ENCODE data around the gene FARSA.
"Not testable (repeated sequence)": the region's sequence is repeated elsewhere in the genome, so short reads cannot be mapped to it uniquely, and the experiment has no call there.

The FARSA gene

GRCh38 chr19:12937093-12937926 is 3.8 kb upstream of the FARSA start:
- no peak for DNase-seq (ENCODE audit: low spot score)

DNA sequence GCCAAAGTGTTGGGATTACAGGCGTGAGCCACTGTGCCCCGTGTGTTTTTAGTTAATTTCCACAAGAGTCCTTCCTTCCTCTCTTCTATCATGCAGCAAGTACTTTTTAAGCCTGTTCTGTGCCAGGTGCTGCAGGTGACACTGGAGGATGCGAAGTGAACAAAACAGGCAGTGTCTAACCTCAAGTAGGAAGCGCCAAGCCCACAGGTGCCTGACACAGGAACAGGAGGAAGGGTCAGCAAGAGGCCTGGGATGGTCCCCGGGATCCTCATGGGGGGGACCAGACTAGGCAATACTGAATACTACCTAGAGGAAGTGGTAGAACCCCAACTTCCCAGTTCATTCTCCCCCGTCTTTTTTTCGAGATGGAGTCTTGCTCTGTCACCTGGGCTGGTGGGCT is 3.1 kb upstream of the FARSA start:
- no peak for DNase-seq (ENCODE audit: low spot score)

DNA sequence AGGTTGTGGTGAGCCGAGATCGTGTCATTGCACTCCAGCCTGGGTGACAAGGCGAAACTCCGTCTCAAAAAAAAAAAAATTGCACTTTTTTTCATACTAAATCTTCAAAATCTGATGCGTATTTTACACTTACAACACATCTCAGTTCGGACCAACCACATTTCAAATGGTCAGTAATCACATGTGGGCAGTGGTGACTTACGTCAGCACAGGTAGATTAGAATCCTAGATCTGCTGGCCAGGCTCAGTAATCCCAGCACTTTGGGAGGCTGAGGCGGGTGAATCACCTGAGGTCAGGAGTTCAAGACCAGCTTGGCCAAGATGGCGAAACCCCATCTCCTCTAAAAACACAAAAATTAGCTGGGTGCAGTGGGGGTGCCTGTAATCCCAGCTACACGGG is 1.6 kb upstream of the FARSA start:
- no peak for DNase-seq (ENCODE audit: low spot score)

DNA sequence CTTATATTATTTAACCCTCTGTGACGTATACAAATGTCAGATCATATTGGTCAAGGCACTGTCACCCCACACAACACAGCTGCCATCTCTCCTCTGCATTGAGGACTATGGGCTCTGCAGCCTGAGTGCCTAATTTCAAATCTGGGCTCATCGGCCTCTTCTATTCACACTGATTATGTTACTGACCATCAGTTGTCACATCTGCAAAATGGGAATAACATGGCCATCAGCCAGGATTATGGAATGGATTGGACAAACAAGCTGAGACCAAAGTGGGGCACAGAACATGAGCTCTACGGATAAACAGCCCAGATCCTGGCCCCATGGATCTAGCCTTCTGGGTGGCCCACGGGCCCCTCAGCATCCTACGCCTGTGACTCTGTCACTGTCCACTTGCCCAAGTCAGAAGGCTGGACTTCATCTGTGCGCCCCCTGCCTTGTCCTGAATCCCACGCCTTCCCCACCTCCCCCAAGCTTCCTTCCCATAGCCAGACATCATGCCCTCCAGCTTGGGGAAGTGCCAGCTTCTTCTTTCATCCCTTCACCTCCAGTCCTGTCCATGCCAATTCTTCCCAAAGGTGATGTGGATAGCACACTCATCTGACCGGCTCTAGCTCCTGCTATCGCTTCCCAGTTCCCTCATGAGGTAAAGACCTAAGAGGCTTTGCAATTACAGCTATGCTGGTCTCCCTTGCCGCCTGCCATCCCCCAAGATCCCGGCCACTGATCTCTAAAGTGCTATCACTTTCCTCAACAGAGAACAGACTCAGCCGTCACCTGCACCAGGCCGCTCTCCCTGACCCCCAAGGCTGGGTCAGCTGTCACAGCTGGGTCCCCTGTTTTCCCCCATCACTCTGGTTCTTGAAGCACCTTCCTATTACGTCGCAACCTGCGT is 872 bp downstream of the FARSA start:
- no peak for DNase-seq (ENCODE audit: low spot score)

- DNase-seq (ENCODE audit: low spot score), result no peak
Measured at GRCh38 chr19:12930002-12930645, 3.4 kb downstream of the FARSA start.

DNA sequence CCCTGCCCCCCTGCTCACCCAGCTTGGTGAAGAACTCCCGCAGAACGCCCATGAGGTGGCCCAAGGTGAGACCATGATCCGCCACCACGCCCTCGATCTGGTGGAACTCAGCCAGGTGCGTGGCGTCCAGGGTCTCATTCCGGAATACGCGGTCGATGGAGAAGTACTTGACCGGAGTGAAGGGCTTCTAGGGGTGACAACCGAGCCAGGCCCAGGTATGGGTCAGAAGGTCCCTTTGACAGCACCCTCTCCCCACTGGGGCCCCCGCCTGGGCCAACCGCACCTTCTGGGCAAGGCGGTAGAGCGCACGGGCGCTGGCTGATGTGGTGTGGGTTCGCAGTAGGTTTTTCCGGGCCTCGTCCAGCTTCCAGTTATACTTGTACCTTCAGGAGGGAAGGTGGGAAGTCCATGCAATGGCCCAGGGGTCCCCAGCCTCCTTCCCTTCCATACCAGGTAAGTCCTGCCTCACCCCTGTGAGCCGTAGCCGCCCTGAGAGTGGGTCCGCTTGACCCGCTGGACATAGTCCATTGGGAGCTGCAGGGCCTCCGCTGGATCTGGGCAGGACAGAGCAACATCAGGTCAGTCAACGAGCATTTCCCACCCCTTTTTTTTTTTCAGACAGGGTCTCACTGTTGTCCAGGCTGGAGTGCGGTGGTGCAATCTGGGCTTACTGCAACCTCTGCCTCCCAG is 8.7 kb downstream of the FARSA start:
- no peak for DNase-seq (ENCODE audit: low spot score)

DNA sequence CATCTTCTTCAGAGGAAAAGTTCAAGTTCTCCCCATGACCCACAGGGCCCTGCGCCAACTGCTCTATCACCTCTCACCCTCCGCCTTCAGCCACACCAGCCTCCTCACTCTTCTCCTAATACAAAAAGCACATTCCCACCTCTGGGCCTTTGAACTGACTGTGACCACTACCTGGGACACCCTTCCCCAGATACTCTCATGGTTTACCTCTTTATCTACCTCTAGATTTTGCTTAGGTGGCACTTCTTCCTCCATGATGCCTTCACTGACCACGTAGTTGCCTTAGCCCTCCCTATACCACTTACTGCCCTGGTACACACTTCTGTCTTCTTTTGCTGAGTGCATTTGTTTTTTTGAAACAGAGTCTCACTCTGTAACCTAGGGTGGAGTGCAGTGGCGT is 10.6 kb downstream of the FARSA start:
- DNase-seq (ENCODE audit: low spot score), result no peak

DNA sequence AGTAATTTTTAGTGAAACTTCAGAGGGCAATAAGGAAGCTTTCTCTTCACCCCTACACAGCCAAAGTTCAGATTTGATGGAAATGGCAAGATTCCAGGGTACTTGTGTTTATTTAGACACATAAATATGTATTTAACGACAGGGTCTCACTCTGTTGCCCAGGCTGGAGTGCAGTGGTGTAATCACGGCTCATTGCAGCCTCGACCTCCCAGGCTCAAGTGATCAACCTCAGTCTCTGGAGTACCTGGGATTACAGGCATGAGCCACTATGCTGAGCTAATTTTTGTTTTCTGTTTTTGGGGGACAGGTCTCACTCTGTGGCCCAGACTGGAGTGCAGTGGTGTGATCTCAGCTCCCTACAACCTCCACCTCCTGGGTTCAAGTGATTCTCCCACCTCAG is 12.5 kb downstream of the FARSA start:
- DNase-seq (ENCODE audit: low spot score), result no peak

DNA sequence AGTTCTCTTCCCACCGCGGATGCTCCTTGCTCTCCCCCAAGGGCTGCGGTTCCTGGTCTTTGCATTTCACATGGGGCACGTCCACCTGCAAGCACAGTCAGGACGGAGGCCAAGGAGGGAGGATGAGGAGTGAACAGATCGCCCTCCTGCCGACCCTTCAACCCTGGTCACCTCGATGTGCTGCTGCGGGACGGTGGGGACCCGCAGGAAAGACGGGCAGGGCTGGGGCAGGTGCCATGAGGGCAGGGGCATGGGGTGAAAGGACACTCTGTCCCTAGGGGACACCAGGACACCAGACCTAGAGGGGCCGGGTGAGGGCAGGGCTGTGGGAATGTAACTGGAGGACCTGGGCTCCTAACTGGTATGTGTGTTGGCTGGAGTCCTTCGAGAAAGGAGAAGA is 15.3 kb downstream of the FARSA start:
- no peak for DNase-seq (ENCODE audit: low spot score)

- not testable (repeated sequence) for DNase-seq (ENCODE audit: low spot score)
Measured at GRCh38 chr19:12915860-12916259, 17.7 kb downstream of the FARSA start.

DNA sequence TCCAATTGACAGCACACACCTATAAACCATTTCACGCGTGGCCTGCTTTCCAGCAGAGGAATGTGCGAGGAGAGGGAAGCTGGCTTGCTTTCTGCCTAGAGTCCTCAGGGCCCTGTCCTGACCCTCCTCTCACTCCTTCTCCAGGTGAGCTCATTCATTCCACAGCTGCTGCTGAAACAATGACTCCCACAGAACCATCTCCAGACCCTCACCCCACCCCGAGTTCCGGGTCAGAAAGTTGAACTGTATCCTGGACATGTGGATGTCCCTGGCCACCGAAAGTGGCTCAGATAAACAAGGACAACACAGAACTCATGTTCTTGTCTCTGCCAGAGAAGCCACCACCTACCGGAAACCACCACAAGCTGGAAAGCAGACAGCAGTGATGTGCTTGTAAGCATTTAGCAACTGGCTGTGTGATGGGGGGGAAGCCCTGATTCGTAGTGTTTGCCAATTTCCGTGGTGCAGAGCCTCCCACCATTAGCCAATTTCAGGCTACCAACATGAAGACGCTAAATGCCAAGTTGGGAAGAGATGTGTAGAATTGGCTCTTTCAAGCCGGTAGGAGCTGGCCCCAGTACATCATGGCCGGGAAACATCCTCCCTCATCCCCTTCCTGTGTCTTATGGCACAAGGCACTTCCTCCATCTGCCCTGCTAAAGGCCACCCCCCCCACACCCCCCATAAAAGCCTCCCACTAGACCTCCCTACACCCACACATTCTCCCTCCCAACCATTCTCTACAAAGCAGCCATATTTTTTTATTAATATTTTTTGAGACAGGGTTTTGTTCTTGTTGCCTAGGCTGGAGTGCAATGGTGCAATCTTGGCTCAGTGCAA is 19.4 kb downstream of the FARSA start:
- DNase-seq (ENCODE audit: low spot score), result no peak

DNA sequence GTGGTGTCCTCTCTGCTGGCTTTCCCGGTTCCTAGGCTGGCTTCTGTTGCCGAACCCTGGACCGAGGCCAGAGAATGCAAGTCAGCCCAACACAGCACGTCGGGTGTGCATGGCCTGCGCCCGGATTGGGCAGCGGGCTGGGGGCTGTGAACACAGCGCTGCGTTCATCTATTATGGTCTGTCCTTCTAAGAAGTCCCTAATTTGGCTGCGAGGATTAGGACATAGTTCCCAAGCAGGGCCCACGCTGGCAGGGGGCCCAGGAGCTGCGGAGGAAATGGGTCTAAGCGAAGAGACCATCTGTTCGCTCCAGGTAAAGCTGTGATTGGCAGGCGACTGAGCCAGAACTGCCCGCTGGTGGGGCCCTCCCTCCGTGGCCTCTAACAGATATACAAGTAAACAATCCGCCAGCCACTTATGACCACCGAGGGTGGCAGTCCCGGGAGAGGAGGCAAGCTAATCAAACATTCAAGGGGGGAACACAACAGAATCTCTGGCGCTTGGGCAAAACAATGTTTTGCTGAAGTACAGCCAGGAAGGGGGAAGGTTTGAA is 20.4 kb downstream of the FARSA start:
- DNase-seq (ENCODE audit: low spot score), result no peak

- DNase-seq (ENCODE audit: low spot score), result no peak
Measured at GRCh38 chr19:12912571-12912970, 20.9 kb downstream of the FARSA start.

- no peak for DNase-seq (ENCODE audit: low spot score)
Measured at GRCh38 chr19:12907166-12907565, 26.3 kb downstream of the FARSA start.

DNA sequence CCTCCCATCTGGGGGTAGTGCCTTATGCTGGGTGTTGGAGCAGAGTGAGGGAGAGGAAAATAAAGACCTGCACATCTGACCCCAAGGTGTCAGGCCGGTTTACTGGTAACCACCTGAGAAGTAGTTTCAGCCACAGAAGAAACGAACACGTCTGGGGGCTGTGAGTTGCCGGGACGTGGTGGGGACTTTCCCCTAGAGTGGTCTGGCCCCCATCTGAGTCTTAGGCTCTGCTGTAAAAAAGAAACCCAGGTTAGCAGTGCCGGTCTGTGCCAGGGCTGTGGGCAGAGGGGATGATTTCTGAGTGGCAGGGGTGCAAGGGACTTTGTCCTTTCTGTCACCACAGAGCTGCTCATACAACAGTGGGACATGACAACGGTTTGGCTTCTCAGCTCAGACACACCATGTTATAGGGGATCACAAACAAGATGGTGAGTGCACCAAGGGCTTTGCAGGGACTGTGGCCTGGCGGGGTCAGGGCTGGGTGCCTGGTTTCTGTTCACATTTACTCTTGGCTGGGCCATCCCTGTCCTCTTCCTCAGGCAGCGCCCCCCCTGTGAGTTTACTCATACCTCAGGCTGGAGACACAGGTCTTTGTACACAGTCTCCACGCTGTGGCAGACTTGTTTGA is 33.5 kb downstream of the FARSA start:
- no peak for DNase-seq (ENCODE audit: low spot score)

DNA sequence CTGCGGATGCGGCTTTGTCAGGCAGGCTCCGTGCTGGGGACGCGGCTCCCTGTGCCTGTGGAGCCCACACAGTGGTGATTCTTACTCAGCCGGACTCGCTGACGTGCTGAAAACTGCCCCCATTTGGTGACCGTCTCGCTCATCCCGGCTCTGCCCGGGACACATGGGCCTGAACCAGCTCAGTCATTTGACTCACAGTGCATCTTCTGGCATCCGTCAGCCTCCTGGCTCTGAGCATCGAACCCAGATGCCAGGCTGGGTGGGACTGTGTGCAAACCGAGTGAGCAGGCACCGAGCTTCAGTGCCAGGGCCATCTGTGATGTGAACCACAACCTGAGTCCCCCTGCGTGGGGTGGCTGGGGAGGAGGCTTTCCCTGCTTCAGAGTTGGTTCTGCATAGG is 37.1 kb downstream of the FARSA start:
- no peak for DNase-seq (ENCODE audit: low spot score)

- DNase-seq (ENCODE audit: low spot score), result no peak
Measured at GRCh38 chr19:12893582-12893981, 39.9 kb downstream of the FARSA start.

- DNase-seq (ENCODE audit: low spot score), result no peak
Measured at GRCh38 chr19:12891553-12892021, 41.9 kb downstream of the FARSA start.

GRCh38 chr19:12890787-12891552 is 42.5 kb downstream of the FARSA start, which contains the start of gene GCDH:
Gene GCDH (plus strand): TSS chr19:12891160. CDS start chr19:12891305, 145 bp downstream.
- peak; percentile 94 for DNase-seq (ENCODE audit: low spot score)
